Naive thymus-derived CD4-positive, alpha-beta T cell (primary cell): ENCODE measurements around the gene BBS9. TPM values are rescaled to one million over a fixed set of nuclear protein-coding genes. Genes with fewer than 3 reads are reported as not detected.
A peak's percentile ranks its signal among the peaks of the same experiment; 100 is the strongest.
"Not testable (repeated sequence)": the region's sequence is repeated elsewhere in the genome, so short reads cannot be mapped to it uniquely, and the experiment has no call there.

Experiments used
- ATAC-seq: fragments of 150-1000 bp; cut with Tn5 transposase; 2 replicates; pipeline ENCODE4 v1.10.0; 2021; ENCODE audit warnings: mild to moderate bottlenecking, moderate library complexity
- CTCF ChIA-PET: fragments of 350-600 bp; sonication (Branson Sonifier 250); formaldehyde crosslinking; loops from one replicate; lab custom pipeline; 2021; ENCODE audit warnings: antibody characterized with exemption; lab: Charles Lee
- POLR2A ChIA-PET: fragments of 350-600 bp; sonication (Branson Sonifier 250); formaldehyde crosslinking; loops from one replicate; lab custom pipeline; 2021; ENCODE audit warnings: antibody characterized with exemption, inconsistent platforms; lab: Charles Lee
- DNase-seq, 9 donors: peaks; one replicate each; pipeline versions ENCODE4 v3.0.0 to v3.0.0-alpha.2; 2020 to 2022; ENCODE audit warnings: mixed read lengths in 1 of 9
- H3K27ac ChIP-seq: one replicate; pipeline ENCODE4 v1.7.0; 2013; ENCODE audit warnings: mild to moderate bottlenecking, low read depth, low read length, moderate library complexity
- H3K27me3 ChIP-seq, 2 donors: one replicate each; pipeline ENCODE4 v1.7.0; 2013; ENCODE audit warnings: low read length in 2 of 2, mild to moderate bottlenecking in 2 of 2, moderate library complexity in 2 of 2; ENCODE audit not compliant: control insufficient read depth in 2 of 2, insufficient read depth in 2 of 2
- H3K36me3 ChIP-seq, 3 experiments: 1 replicate in 2 of 3; 2 replicates in 1 of 3; pipeline ENCODE4 v1.7.0; 2013; ENCODE audit warnings: low read length in 3 of 3, mild to moderate bottlenecking in 3 of 3, moderate library complexity in 1 of 3; ENCODE audit not compliant: insufficient read depth in 3 of 3, control insufficient read depth in 2 of 3
- H3K4me1 ChIP-seq, 2 donors: one replicate each; pipeline ENCODE4 v1.7.0; 2013; ENCODE audit warnings: low read length in 2 of 2, mild to moderate bottlenecking in 2 of 2, moderate library complexity in 1 of 2; ENCODE audit not compliant: control insufficient read depth in 2 of 2, insufficient read depth in 2 of 2
- H3K4me3 ChIP-seq: 2 replicates; pipeline ENCODE4 v1.7.0; 2013; ENCODE audit warnings: mild to moderate bottlenecking, low read length
- H3K9me3 ChIP-seq, 3 experiments: 1 replicate in 2 of 3; 2 replicates in 1 of 3; pipeline ENCODE4 v1.7.0; 2013; ENCODE audit warnings: low read length in 3 of 3; ENCODE audit not compliant: control insufficient read depth in 2 of 3
- H3K27ac Mint-ChIP-seq, 9 donors: one replicate each; pipeline ENCODE4 v1.8.0; 2020 to 2022; ENCODE audit warnings: mixed read lengths in 9 of 9, mild to moderate bottlenecking in 8 of 9, moderate library complexity in 5 of 9, inconsistent platforms in 2 of 9
- H3K27me3 Mint-ChIP-seq, 5 donors: one replicate each; pipeline ENCODE4 v1.8.0; 2021 to 2022; ENCODE audit warnings: mixed read lengths in 5 of 5, mild to moderate bottlenecking in 1 of 5
- H3K36me3 Mint-ChIP-seq, 5 donors: one replicate each; pipeline ENCODE4 v1.8.0; 2020 to 2022; ENCODE audit warnings: mixed read lengths in 5 of 5, mild to moderate bottlenecking in 3 of 5, inconsistent platforms in 1 of 5
- H3K4me1 Mint-ChIP-seq, 7 donors: one replicate each; pipeline ENCODE4 v1.8.0; 2020 to 2022; ENCODE audit warnings: mixed read lengths in 7 of 7, mild to moderate bottlenecking in 3 of 7, inconsistent platforms in 1 of 7
- H3K4me3 Mint-ChIP-seq, 10 donors: one replicate each; pipeline ENCODE4 v1.8.0; 2020 to 2022; ENCODE audit warnings: mild to moderate bottlenecking in 10 of 10, mixed read lengths in 10 of 10, moderate library complexity in 6 of 10, inconsistent platforms in 2 of 10
- H3K9me3 Mint-ChIP-seq, 11 donors: one replicate each; pipeline ENCODE4 v1.8.0; 2020 to 2022; ENCODE audit warnings: mixed read lengths in 11 of 11, mild to moderate bottlenecking in 4 of 11, inconsistent platforms in 1 of 11, moderate library complexity in 1 of 11
- intact Hi-C, 2 donors: fragments of 100-400 bp; cut with micrococcal nuclease; formaldehyde crosslinking; loops; one replicate each; pipeline ENCODE4 v1.15.1; 2023
- polyA plus RNA-seq, 2 donors: library from polyadenylated mRNA; unstranded; fragments of 300-500 nt; fragmentation: Illumina TruSeq; gene quantifications; one replicate each; pipeline ENCODE4 v1.2.3, GENCODE V29; 2021
- total RNA-seq, 6 experiments: library from RNA in 5 of 6; stranded (reverse) in 5 of 6; gene quantifications; 1 replicate in 5 of 6; 2 replicates in 1 of 6; pipeline ENCODE4 v1.2.3 and lab custom pipeline; 2021 to 2026

Gene BBS9
- total and polyA plus RNA-seq, 7 experiments from 2014 or later = 11.1 to 31.0 (median 23.2) TPM

DNA sequence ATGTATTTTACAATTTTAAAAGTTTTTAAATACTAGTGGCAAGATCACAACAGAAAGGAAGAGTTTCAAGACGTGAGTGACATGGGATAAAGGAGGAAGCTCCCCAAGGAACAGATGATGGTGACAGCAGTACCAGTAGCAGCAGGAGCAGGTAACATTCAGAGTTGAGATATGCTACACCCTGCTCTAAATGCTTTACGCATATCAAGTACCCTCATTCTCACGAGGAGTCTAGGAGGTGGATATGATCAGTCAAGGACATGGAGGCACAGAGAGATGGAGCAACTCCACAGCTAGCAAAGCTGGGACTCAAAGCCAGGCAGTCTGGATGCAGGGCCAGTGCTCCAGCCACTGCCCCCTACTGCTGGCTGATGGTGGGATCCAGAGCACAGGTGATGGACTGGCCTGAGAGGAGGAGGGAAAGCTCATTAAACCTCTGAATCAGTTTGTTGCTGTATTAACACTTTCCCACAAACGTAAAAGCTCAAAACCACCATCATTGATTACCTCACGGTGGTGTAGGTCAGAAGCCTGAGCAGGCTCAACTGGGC lies 37.6 kb upstream of the BBS9 start:
- ChIA-PET CTCF (no interaction called here), POLR2A (no interaction called here)
- Histone ChIP-seq H3K4me3 (no peak overlapping the region), H3K9me3 (no peaks in the 10 kb centered on the region), H3K4me1 (no peaks in the 10 kb centered on the region), H3K27ac (no peak overlapping the region), H3K27me3 (no peaks in the 10 kb centered on the region), H3K36me3 (peaks cover 0 to 34% (median 7%) of the 10 kb centered on the region in 3 experiments)
- Mint-ChIP-seq H3K36me3 (peaks cover 6 to 28% (median 11%) of the 10 kb centered on the region in 5 donors), H3K27me3 (no peaks in the 10 kb centered on the region), H3K9me3 (no peaks in the 10 kb centered on the region), H3K4me3 (no peak overlapping the region), H3K27ac (no peak overlapping the region), H3K4me1 (no peaks in the 10 kb centered on the region)
- intact Hi-C loops = loop anchor here in 1 of 2 donors (2.0 kb wide), 1 partner anchor 17 kb away; the partner anchor contains the start of gene RP9
- no peak for DNase-seq
- ATAC-seq = no peak

DNA sequence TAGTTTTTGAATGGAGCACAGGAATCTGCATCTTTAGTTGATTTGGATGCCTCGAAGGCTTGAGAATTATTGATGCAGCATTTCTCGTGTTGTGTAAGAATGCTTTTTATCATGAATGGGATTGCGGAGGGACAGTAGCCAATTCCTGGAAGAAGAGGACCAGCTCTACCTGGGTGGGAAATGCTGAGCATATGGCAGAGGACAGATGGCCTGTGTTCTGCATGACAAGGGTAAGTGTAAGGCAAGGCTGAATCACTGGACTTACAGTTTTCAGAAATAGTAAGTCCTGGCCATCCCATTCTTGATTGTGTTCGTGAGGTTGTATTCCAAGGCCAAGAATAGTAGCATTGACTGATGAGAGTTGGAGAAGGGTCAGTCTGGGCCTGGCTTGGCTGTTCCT lies 36.1 kb upstream of the BBS9 start:
- no peaks in the 10 kb centered on the region for H3K9me3 ChIP-seq
- Mint-ChIP-seq H3K27ac (peak overlapping the region in 3 of 9 donors; percentile 2 to 72 (median 19)), H3K4me3 (no peak overlapping the region), H3K4me1 (no peaks in the 10 kb centered on the region), H3K36me3 (peaks cover 6 to 36% (median 16%) of the 10 kb centered on the region in 5 donors), H3K9me3 (no peaks in the 10 kb centered on the region), H3K27me3 (no peaks in the 10 kb centered on the region)
- DNase-seq (no peak), ATAC-seq (no peak)
- no peaks in the 10 kb centered on the region for H3K27me3 ChIP-seq
- POLR2A ChIA-PET = no interaction called here
- intact Hi-C loops = loop anchor here in 1 of 2 donors (2.0 kb wide), 1 partner anchor 16 kb away; the partner anchor contains the start of gene RP9
- H3K4me3 ChIP-seq = no peak overlapping the region
- H3K4me1 ChIP-seq = no peaks in the 10 kb centered on the region
- peaks cover 3 to 48% (median 8%) of the 10 kb centered on the region in 3 experiments for H3K36me3 ChIP-seq
- H3K27ac ChIP-seq = no peak overlapping the region
- CTCF ChIA-PET = no interaction called here

GRCh38 chr7:33094745-33095275 lies 34.6 kb upstream of the BBS9 start:
- intact Hi-C loops, H3K4me3 ChIP-seq, DNase-seq, H3K9me3 Mint-ChIP-seq, H3K27me3 Mint-ChIP-seq, ATAC-seq, POLR2A ChIA-PET, H3K4me1 Mint-ChIP-seq, H3K27me3 ChIP-seq, H3K4me3 Mint-ChIP-seq, H3K9me3 ChIP-seq, CTCF ChIA-PET, H3K4me1 ChIP-seq, H3K27ac ChIP-seq: not testable (repeated sequence)
- Mint-ChIP-seq H3K36me3 (peaks cover 6 to 45% (median 16%) of the 10 kb centered on the region in 5 donors), H3K27ac (peak overlapping the region in 1 of 9 donors; percentile 1)
- H3K36me3 ChIP-seq = peaks cover 3 to 64% (median 8%) of the 10 kb centered on the region in 3 experiments

GRCh38 chr7:33099154-33099940 lies 30.0 kb upstream of the BBS9 start:
- Mint-ChIP-seq H3K27me3 (no peaks in the 10 kb centered on the region), H3K9me3 (no peaks in the 10 kb centered on the region), H3K27ac (peak overlapping the region in 4 of 9 donors; percentile 5 to 84 (median 70)), H3K4me1 (peaks cover 0 to 28% (median 13%) of the 10 kb centered on the region in 7 donors), H3K36me3 (peaks cover 9 to 39% (median 11%) of the 10 kb centered on the region in 5 donors), H3K4me3 (no peak overlapping the region)
- peaks cover 3 to 71% (median 8%) of the 10 kb centered on the region in 3 experiments for H3K36me3 ChIP-seq
- H3K27me3 ChIP-seq = no peaks in the 10 kb centered on the region
- H3K4me3 ChIP-seq = no peak overlapping the region
- ChIA-PET CTCF (interaction anchor here (1.9 kb wide), 1 partner anchor 253 kb away, joined by 6 read pairs; no protein-coding TSS in a partner anchor), POLR2A (no interaction called here)
- ATAC-seq (no peak), DNase-seq (no peak)
- no peak overlapping the region for H3K27ac ChIP-seq
- intact Hi-C loops = no loop called here
- H3K4me1 ChIP-seq = no peaks in the 10 kb centered on the region
- no peaks in the 10 kb centered on the region for H3K9me3 ChIP-seq

- Mint-ChIP-seq H3K4me3 (no peak overlapping the region), H3K27ac (peak overlapping the region in 3 of 9 donors; percentile 22 to 69 (median 36)), H3K36me3 (peaks cover 5 to 36% (median 7%) of the 10 kb centered on the region in 5 donors), H3K27me3 (no peaks in the 10 kb centered on the region), H3K4me1 (peaks cover 6 to 43% (median 24%) of the 10 kb centered on the region in 7 donors), H3K9me3 (no peaks in the 10 kb centered on the region)
- ChIA-PET CTCF (interaction anchor here (1.9 kb wide), 1 partner anchor 255 kb away, joined by 6 read pairs; no protein-coding TSS in a partner anchor), POLR2A (interaction anchor here (0.7 kb wide), 1 partner anchor 11 kb away, joined by 3 read pairs; no protein-coding TSS in a partner anchor)
- Histone ChIP-seq H3K4me3 (no peak overlapping the region), H3K27me3 (no peaks in the 10 kb centered on the region), H3K9me3 (no peaks in the 10 kb centered on the region), H3K27ac (no peak overlapping the region), H3K4me1 (peaks cover 0 to 4% of the 10 kb centered on the region in 2 donors), H3K36me3 (peaks cover 3 to 65% (median 8%) of the 10 kb centered on the region in 3 experiments)
- intact Hi-C loops = no loop called here
- DNase-seq (no peak), ATAC-seq (no peak)
Observed at GRCh38 chr7:33100770-33101169, 28.6 kb upstream of the BBS9 start.

GRCh38 chr7:33101906-33102305 lies 27.5 kb upstream of the BBS9 start:
- H3K9me3 Mint-ChIP-seq = no peaks in the 10 kb centered on the region
- no peak overlapping the region for H3K27ac Mint-ChIP-seq
- H3K27me3 Mint-ChIP-seq = no peaks in the 10 kb centered on the region
- Histone ChIP-seq H3K9me3 (no peaks in the 10 kb centered on the region), H3K36me3 (peaks cover 0 to 53% (median 3%) of the 10 kb centered on the region in 3 experiments), H3K27ac (no peak overlapping the region), H3K27me3 (no peaks in the 10 kb centered on the region), H3K4me1 (peaks cover 5 to 7% of the 10 kb centered on the region in 2 donors), H3K4me3 (no peak overlapping the region)
- ATAC-seq = no peak
- ChIA-PET CTCF (no interaction called here), POLR2A (interaction anchor here (0.6 kb wide), 1 partner anchor 743 kb away, joined by 3 read pairs; no protein-coding TSS in a partner anchor)
- H3K4me3 Mint-ChIP-seq = no peak overlapping the region
- DNase-seq = no peak
- H3K36me3 Mint-ChIP-seq = peaks cover 3 to 24% (median 5%) of the 10 kb centered on the region in 5 donors
- peaks cover 13 to 54% (median 36%) of the 10 kb centered on the region in 7 donors for H3K4me1 Mint-ChIP-seq
- intact Hi-C loops = no loop called here
